G401.6 (cell line): ENCODE measurements around the gene THAP3.
A peak's percentile ranks its signal among the peaks of the same experiment; 100 is the strongest.

Experiments
- FAIRE-seq: peaks from 2 replicates; lab custom pipeline; 2012; peaks lifted over from hg19 to GRCh38; lab: Jason Lieb, UNC

The THAP3 gene

GRCh38 chr1:6624710-6625583 lies at the start of gene THAP3:
TSS of gene THAP3 (plus strand) at chr1:6624868. CDS start at chr1:6625219, 351 bp downstream.
- FAIRE-seq, result peak; percentile 98

GRCh38 chr1:6577831-6578525 lies 46.7 kb upstream of the THAP3 start:
- FAIRE-seq, result no peak

GRCh38 chr1:6578624-6579373 lies 45.9 kb upstream of the THAP3 start:
- no peak for FAIRE-seq

- peak; percentile 99 for FAIRE-seq
These were observed 45.1 kb upstream of the THAP3 start, which contains the start of gene ZBTB48 for GRCh38 chr1:6579374-6580118. TSS of gene ZBTB48 (plus strand) at chr1:6579994. CDS start at chr1:6580610, 616 bp downstream.

GRCh38 chr1:6580119-6580592 lies 44.5 kb upstream of the THAP3 start:
- FAIRE-seq, result no peak

- FAIRE-seq, result no peak
These were observed 43.9 kb upstream of the THAP3 start for GRCh38 chr1:6580593-6581409.

DNA sequence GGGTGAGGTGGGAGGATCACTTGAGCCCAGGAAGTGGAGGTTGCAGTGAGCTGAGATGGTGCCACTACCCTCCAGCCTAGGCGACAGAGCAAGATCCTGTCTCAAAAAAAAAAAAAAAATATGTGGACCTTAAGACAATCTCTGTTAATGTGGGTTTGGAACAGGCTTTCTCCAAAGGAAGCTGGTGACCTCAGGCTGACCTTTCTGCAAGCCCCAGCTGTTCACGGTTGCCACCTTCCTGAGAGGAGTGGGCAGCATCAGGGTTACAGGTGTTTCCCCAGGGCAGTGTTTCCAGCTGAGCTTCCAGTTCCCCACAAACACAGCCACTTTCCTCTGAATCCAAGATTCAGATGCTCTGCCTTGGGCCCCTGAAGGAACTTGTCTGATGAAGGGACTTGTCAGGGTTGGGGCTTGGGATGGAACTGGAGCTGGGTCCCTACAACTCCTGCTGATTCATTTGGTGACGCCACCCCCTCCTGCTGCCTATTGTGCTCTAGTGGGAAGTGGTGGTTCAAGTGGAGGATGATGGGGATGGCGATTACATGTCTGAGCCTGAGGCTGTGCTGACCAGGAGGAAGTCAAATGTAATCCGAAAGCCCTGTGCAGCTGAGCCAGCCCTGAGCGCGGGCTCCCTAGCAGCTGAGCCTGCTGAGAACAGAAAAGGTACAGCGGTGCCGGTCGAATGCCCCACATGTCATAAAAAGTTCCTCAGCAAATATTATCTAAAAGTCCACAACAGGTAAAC lies 42.9 kb upstream of the THAP3 start:
- FAIRE-seq, result no peak

GRCh38 chr1:6582370-6582769 lies 42.3 kb upstream of the THAP3 start:
- FAIRE-seq, result no peak

- FAIRE-seq, result no peak
These were observed 40.3 kb upstream of the THAP3 start for GRCh38 chr1:6584126-6585080.

GRCh38 chr1:6585081-6585722 lies 39.5 kb upstream of the THAP3 start:
- FAIRE-seq, result no peak

GRCh38 chr1:6585841-6586240 lies 38.8 kb upstream of the THAP3 start:
- FAIRE-seq, result no peak

DNA sequence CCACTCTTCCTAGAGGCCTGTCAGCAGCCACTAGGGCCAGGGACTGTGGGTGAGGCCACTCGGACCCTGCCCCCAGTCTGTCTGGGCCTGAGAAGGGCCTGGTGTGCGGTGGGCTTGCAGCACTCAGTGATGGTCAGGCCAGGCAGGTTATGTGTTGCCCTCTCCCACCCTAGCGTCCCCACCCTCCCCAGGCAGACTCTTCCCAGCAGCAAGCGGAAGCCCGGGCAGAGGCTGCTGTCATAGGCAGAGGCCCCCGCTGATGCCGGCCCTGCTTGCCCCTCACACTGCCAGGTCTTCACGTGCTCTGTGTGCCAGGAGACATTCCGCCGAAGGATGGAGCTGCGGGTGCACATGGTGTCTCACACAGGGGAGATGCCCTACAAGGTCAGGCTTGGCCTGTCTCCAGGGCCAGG lies 38.3 kb upstream of the THAP3 start:
- no peak for FAIRE-seq

GRCh38 chr1:6587261-6588005 lies 37.2 kb upstream of the THAP3 start:
- FAIRE-seq, result no peak

DNA sequence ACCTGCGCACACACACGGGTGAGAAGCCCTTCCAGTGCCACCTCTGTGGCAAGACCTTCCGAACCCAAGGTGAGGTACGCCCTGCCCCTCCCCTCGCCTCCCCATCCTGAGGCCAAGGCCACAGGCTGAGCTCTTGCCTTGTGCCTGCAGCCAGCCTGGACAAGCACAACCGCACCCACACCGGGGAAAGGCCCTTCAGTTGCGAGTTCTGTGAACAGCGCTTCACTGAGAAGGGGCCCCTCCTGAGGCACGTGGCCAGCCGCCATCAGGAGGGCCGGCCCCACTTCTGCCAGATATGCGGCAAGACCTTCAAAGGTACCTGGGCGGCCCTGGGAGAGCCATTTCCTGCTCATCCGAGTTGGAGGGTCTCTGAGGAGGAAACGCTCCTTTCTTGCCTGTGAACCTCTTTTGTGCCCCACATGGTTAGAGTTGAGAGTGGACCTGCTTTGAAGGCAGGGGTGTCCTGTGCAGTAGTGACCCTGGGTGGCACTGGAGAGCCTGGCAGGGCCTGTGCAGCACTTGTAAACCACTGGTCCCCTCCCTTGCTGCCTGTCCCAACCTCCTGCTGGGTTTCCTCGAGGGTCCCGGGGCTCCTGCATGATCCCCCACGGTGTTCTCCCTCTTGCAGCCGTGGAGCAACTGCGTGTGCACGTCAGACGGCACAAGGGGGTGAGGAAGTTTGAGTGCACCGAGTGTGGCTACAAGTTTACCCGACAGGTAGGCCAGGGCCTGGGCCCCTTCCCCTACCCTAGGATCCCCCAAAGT lies 36.4 kb upstream of the THAP3 start:
- no peak for FAIRE-seq

DNA sequence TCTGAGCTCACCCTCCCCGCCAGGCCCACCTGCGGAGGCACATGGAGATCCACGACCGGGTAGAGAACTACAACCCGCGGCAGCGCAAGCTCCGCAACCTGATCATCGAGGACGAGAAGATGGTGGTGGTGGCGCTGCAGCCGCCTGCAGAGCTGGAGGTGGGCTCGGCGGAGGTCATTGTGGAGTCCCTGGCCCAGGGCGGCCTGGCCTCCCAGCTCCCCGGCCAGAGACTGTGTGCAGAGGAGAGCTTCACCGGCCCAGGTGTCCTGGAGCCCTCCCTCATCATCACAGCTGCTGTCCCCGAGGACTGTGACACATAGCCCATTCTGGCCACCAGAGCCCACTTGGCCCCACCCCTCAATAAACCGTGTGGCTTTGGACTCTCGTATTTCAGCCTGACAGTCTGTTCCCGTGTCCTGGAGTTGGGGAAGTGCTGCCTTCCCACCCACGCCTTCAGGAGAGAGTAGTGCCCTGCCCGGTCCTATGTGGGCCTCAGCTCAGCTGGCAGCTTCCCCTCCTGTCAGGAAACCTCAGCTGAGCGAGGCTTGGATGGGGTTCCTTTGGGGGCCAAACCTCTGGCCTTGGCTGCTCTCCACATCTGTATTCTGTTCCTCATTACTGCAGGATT lies 35.7 kb upstream of the THAP3 start:
- no peak for FAIRE-seq

GRCh38 chr1:6590046-6590445 lies 34.6 kb upstream of the THAP3 start:
- no peak for FAIRE-seq

GRCh38 chr1:6591222-6591621 lies 33.4 kb upstream of the THAP3 start:
- FAIRE-seq, result no peak
